Glomerular visceral epithelial cell (primary cell): ENCODE measurements around the gene NOP9.

Experiments
- DNase-seq: peaks from one replicate; pipeline ENCODE4 v3.0.0-alpha.2; 2016; ENCODE audit errors: extremely low spot score

The NOP9 gene

GRCh38 chr14:24263848-24264247 is 35.8 kb upstream of the NOP9 start:
- no peak for DNase-seq

- no peak for DNase-seq
Observed at GRCh38 chr14:24264298-24264697, 35.4 kb upstream of the NOP9 start.

DNA sequence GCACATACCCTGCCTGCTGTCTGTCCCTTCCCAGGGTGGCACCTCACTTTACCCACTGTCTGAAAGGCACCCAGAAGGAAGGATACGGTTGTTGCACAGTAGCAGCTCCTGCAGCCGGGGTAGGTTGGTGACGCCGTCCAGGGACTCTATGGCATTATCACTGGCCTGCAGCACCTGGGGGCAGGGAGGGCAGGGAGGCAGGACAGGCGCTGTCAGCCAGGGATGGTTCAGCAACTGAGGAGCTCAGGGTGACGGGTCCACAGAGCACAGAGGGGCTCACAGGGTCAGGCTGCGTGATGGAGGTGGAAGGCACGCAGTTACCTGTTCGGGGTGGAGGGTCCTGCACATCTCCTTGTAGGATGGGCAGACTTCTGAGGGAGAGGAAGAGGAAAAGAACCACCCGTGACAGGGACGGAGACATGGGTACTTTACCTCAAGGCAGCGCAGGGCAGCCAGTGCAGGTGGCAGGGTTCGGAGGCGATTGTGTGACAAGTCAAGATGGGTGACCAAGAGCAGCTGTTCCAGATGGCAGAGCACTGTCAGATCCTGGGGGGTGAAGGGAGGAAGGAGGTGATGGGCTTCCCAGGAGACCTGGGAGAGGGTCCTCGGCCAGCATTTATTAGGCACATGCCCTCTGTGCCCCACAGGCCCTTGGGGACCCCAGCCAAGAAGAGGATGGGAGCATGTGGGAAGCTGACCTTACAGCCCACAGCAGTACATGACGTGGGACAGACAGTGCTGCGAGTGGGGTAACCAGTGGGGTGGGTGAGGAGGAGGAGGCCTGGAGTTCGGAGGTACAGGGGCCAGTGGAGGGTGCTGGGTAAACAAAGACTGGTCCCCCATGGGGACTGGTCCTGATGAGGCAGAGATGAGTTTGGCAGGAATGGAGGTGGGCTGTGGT is 33.1 kb upstream of the NOP9 start:
- DNase-seq: no peak

DNA sequence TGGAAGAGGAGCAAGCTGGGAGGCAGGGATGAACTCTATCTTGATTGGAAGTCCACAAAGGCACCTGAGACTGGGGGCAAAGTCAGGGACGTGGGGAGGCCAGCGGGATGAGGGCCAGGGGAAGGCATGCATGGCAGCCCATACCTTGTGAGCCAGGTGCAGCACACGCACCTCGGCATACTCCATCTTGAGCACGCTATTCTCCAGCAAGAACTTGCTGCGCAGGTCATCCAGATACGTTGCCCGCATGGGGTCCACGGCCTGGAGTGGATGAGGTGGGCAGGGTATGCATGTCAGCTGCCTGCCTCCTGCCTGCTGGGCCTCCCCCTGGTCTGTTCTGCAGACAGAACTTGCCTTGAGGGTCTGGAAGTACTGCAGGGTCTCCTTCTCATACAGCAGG is 32.1 kb upstream of the NOP9 start:
- no peak for DNase-seq

DNA sequence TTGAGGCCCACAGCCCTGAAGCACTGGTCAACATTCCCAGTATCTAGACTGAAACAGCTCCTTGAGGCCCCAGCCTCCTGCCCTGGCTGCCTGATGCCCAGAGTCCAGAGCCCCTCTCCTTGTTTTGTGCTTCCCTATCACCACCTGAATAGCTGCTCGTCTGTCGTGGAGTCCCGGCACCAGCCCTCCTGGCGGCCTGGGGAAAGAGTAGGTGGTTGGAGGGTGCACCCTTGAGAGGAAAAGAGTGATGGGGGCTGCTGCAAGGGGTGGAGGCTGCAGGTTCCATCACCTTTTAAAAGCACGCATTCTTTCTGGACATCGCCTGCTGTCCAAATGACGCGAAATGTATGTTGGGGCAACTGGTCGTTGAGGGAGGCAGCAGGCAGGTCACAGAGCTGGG is 31.4 kb upstream of the NOP9 start:
- DNase-seq: no peak

DNA sequence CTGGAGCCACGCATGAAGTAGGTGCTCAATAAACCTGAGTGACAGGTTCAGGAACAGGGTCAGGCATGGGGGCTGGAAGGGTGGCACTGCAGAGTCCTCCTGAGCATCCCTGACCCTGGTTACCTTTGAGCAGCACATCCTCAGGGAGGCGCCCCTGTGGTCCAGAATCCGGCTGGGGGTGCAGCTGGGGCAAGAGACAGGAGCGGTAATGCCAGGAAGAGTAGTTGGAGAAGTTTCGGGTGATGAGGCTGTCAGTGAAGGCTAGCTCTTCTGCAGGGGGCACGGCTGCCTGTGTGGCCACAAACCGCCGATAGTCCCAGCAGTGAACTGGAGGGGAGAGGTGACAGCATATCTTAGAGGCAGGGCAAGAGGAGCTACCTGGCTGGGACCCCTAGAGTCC is 30.3 kb upstream of the NOP9 start:
- DNase-seq: no peak

DNA sequence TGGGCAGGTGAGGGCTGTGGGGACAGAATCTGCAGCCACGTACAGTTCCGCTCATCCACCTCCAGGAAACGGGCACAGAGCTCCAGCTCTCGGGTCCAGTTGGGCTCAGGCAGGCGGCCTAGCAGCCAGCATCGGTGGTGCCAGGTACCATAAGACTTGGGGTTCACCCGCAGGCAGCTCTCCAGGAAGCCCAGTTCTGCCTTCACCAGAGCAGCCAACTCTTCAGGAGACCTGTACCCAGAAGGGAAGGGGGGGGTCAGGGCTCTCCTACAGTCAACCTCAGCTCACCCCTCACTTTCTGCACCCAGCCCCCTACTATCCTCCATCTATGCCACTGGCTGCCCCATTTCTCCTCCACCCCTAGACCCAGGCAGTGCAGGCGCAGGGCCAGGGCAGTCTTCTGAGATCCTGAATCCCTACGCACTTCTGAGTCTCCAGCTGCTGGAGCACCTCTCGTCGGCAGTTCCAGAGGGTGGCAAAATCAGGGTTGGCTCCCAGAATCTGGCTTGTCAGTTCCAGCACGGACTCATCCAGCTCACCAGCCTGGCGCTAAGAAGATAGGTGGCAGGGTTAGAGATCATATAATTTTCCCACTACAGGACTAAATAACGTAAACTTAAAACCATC is 29.6 kb upstream of the NOP9 start:
- no peak for DNase-seq

GRCh38 chr14:24270537-24271133 is 29.0 kb upstream of the NOP9 start:
- no peak for DNase-seq

DNA sequence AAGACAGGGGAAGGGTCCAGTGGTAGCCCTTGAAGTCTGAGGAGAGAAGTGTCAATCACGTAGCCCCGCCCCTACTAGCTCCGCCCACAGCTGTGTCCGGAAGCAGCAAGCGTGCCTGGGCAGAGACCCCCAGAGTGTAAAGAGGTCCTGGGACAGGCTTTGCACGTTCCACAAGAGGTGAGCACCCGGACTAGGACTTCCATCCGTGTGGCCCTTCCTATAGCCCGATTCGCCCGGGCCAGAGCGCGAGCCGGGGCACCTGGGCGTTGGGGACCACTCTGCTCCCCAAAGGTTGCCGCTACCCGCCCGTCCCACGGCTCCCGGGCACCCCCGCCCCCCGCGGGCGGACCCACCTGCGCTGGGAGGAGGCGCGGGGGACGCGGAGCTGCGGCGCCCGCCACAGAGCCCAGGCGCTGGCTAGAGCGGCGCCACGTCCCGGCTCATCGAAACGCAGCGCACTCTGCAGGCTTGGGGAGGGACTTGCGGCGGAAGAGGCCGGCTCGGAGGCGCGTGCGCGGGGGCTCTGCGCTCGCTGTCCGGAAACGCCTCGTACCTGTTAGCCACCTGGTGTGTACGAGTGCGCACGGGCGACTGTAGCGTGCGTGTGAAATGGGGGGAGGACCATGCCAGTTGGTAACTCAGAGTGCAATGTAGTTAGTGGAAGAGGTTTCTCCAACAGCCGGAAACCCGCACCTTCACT is 28.4 kb upstream of the NOP9 start, which contains the start of gene RABGGTA:
Gene RABGGTA, minus strand, starts transcription at position 464 of the 700 bp plus-strand sequence. CDS start 482 bp downstream, outside the sequence.
- peak; percentile 87 for DNase-seq

GRCh38 chr14:24271834-24272263 is 27.8 kb upstream of the NOP9 start:
- no peak for DNase-seq

GRCh38 chr14:24272467-24272866 is 27.2 kb upstream of the NOP9 start:
- no peak for DNase-seq

- no peak for DNase-seq
Observed at GRCh38 chr14:24273422-24273998, 26.1 kb upstream of the NOP9 start.

DNA sequence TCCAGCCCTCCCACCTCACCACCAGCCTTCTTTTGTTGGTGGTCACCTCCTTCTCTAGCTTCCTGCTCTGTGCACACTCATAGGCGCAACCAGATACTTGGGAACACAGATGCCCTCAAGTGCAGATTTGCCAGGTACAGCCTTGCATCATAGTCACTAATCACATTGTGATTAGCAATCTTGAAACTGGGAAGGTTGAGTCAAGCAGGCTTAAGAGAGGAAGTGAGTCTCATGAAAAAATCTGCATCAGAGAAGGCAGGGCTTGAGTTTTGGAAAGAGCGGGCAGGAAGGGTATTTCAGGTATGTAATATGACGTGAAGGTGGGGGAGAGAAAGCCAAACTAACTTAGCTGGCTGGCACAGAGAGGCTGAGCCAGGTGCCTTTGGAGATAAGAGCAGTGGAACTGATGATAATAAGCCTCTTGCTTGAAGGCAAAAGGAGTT is 25.5 kb upstream of the NOP9 start:
- no peak for DNase-seq

- DNase-seq: no peak
Observed at GRCh38 chr14:24277071-24277470, 22.6 kb upstream of the NOP9 start.

DNA sequence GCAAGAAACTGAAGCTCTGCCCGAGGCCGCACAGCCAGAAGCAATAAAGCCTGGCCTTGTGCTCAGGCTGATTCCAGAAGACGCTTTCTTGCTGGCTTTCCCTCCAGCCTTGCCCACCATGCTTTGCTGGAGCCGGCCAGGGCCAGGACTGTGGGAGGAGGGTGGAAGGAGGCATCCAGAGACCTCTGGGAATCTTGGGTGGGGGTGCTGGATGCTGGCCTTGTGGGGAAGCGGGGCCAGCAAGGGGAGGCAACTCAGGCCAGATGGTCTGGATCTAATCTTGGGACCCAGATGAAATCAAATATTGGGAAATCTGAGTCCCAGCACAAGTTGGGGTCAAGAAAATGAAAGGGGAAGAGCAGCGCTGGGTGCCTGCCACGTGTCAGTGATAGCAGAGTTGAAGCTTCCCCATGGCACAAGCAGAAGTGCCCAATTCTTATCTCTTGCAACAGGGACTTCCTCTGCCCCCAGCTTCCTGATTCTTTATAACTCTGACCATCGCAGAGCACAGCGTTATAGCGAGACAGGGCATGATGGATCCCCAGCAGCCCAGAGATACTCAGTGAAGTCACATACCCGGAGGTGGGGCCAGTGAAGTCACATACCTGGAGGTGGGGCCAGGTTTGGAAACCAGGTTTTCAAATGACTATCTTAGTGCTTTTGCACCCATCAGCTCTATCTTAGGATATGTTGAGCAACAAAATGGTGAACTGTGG is 21.9 kb upstream of the NOP9 start:
- DNase-seq: no peak

GRCh38 chr14:24278424-24278823 is 21.2 kb upstream of the NOP9 start:
- no peak for DNase-seq

GRCh38 chr14:24279301-24280186 is 20.1 kb upstream of the NOP9 start:
- DNase-seq: peak; percentile 39

GRCh38 chr14:24280797-24281460 is 18.7 kb upstream of the NOP9 start:
- DNase-seq: no peak

DNA sequence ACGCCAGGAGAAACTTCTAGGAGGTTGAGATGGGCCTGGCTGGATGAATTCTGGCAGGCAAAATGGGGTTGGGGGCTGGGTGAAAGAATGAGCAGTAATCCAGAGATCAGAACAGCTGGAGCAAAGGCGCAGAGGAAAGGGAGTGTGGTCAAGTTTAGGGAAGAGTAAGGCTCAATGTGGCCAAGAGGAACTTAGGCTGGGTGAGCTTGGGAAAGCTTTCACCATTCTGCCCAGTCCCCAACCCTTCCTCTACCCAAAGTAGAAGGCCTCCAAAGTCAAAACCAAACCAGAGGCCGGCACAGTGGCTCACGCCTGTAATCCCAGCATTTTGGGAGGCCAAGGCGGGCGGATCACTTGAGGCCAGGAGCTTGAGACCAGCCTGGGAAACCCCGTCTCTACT is 18.0 kb upstream of the NOP9 start:
- no peak for DNase-seq
